Measurements from ENCODE around the gene ZNF451. TPM values are rescaled to one million over a fixed set of nuclear protein-coding genes. Genes with fewer than 3 reads are reported as not detected.

The ZNF451 gene
- total RNA-seq, 2 experiments from 2014 or later, result 61.0 TPM

Other genes starting within 250 kb of the ZNF451 start
- gene BEND6, start 135.1 kb upstream of the ZNF451 start, total RNA-seq, result not detected
- 10 to 100 TPM; 12.9 to 13.5 TPM for gene KIAA1586, start 43.5 kb upstream of the ZNF451 start, total RNA-seq
- gene BAG2, start 82.1 kb downstream of the ZNF451 start, total RNA-seq, result 1 to 10 TPM; 8.1 to 9.4 TPM
- 1 to 10 TPM; 2.4 to 3.1 TPM for gene RAB23, start 132.1 kb downstream of the ZNF451 start, total RNA-seq
- 10 to 100 TPM; 41.4 to 46.5 TPM for gene PRIM2, start 227.4 kb downstream of the ZNF451 start, total RNA-seq

Data from activated CD8-positive, alpha-beta T cell treated with anti-CD3 and anti-CD28 coated beads, Interleukin-2, amount 10 ng/mL, durations not matched to agents 7 days and 5 days (primary cell).